Measurements from ENCODE around the gene LAMP5.

LAMP5 gene

GRCh38 chr20:9499126-9499899 is 15.1 kb upstream of the LAMP5 start:
- no peak overlapping the region for H3K27ac ChIP-seq (ENCODE audit: insufficient read depth in 1 of 2, low read depth in 1 of 2, low read length in 2 of 2, poor library complexity in 1 of 2, severe bottlenecking in 2 of 2)
- peaks cover 3 to 11% (median 6%) of the 10 kb centered on the region in 4 experiments for H3K4me1 ChIP-seq (ENCODE audit: control extremely low read depth in 1 of 4, control insufficient read depth in 4 of 4, insufficient read depth in 4 of 4, low read length in 3 of 4)
- H3K9me3 ChIP-seq (ENCODE audit: control extremely low read depth in 1 of 5, control insufficient read depth in 4 of 5, insufficient read depth in 2 of 5, low read depth in 1 of 5, low read length in 4 of 5), result no peaks in the 10 kb centered on the region
- CTCF ChIA-PET, result interaction anchor here (0.8 kb wide), 1 partner anchor 91 kb away, joined by 4 read pairs; no protein-coding TSS in a partner anchor
- peaks cover 0 to 20% (median 4%) of the 10 kb centered on the region in 5 experiments for H3K27me3 ChIP-seq (replicated peaks in 2 of 5; ENCODE audit: control insufficient read depth in 4 of 5, insufficient read depth in 5 of 5, low read length in 4 of 5)
- POLR2A ChIA-PET, result no interaction called here
- no peak for DNase-seq
- no peaks in the 10 kb centered on the region for H3K36me3 ChIP-seq (ENCODE audit: control insufficient read depth in 4 of 4, insufficient read depth in 4 of 4, low read length in 3 of 4)
- 93% methylated on average over 5 of the region's 5 CpGs for WGBS (ENCODE audit: insufficient coverage)
- H3K4me3 ChIP-seq (ENCODE audit: control insufficient read depth in 1 of 7, extremely low read depth in 1 of 7, insufficient read depth in 4 of 7, low read depth in 2 of 7, low read length in 6 of 7), result no peak overlapping the region

- no peak overlapping the region for H3K4me3 ChIP-seq (ENCODE audit: control insufficient read depth in 1 of 7, extremely low read depth in 1 of 7, insufficient read depth in 4 of 7, low read depth in 2 of 7, low read length in 6 of 7)
- ChIA-PET CTCF (no interaction called here), POLR2A (no interaction called here)
- H3K36me3 ChIP-seq (ENCODE audit: control insufficient read depth in 4 of 4, insufficient read depth in 4 of 4, low read length in 3 of 4), result no peaks in the 10 kb centered on the region
- H3K27ac ChIP-seq (ENCODE audit: insufficient read depth in 1 of 2, low read depth in 1 of 2, low read length in 2 of 2, poor library complexity in 1 of 2, severe bottlenecking in 2 of 2), result no peak overlapping the region
- H3K4me1 ChIP-seq (ENCODE audit: control extremely low read depth in 1 of 4, control insufficient read depth in 4 of 4, insufficient read depth in 4 of 4, low read length in 3 of 4), result peaks cover 3 to 11% (median 6%) of the 10 kb centered on the region in 4 experiments
- 0% methylated on average over 2 of the region's 2 CpGs for WGBS (ENCODE audit: insufficient coverage)
- peaks cover 0 to 27% (median 11%) of the 10 kb centered on the region in 5 experiments for H3K27me3 ChIP-seq (replicated peaks in 2 of 5; ENCODE audit: control insufficient read depth in 4 of 5, insufficient read depth in 5 of 5, low read length in 4 of 5)
- no peaks in the 10 kb centered on the region for H3K9me3 ChIP-seq (ENCODE audit: control extremely low read depth in 1 of 5, control insufficient read depth in 4 of 5, insufficient read depth in 2 of 5, low read depth in 1 of 5, low read length in 4 of 5)
- peak in 2 of 3 donors; percentile 50 to 65 for DNase-seq
Observed at GRCh38 chr20:9500121-9500520, 14.3 kb upstream of the LAMP5 start.

GRCh38 chr20:9501473-9501872 is 12.9 kb upstream of the LAMP5 start:
- Histone ChIP-seq H3K4me1 (ENCODE audit: control extremely low read depth in 1 of 4, control insufficient read depth in 4 of 4, insufficient read depth in 4 of 4, low read length in 3 of 4) (peaks cover 4 to 14% (median 9%) of the 10 kb centered on the region in 4 experiments), H3K27me3 (replicated peaks in 2 of 5; ENCODE audit: control insufficient read depth in 4 of 5, insufficient read depth in 5 of 5, low read length in 4 of 5) (peaks cover 2 to 40% (median 24%) of the 10 kb centered on the region in 5 experiments), H3K27ac (ENCODE audit: insufficient read depth in 1 of 2, low read depth in 1 of 2, low read length in 2 of 2, poor library complexity in 1 of 2, severe bottlenecking in 2 of 2) (no peak overlapping the region), H3K36me3 (ENCODE audit: control insufficient read depth in 4 of 4, insufficient read depth in 4 of 4, low read length in 3 of 4) (no peaks in the 10 kb centered on the region), H3K4me3 (ENCODE audit: control insufficient read depth in 1 of 7, extremely low read depth in 1 of 7, insufficient read depth in 4 of 7, low read depth in 2 of 7, low read length in 6 of 7) (no peak overlapping the region), H3K9me3 (ENCODE audit: control extremely low read depth in 1 of 5, control insufficient read depth in 4 of 5, insufficient read depth in 2 of 5, low read depth in 1 of 5, low read length in 4 of 5) (peaks cover 0 to 2% (median 0%) of the 10 kb centered on the region in 5 experiments)
- WGBS (ENCODE audit: insufficient coverage), result no CpG with 5 or more reads among the region's 2 CpGs
- DNase-seq, result no peak
- CTCF ChIA-PET, result no interaction called here
- POLR2A ChIA-PET, result no interaction called here

- 4% methylated on average over 4 of the region's 9 CpGs for WGBS (ENCODE audit: insufficient coverage)
Observed at GRCh38 chr20:9503526-9504245, 10.7 kb upstream of the LAMP5 start.

GRCh38 chr20:9506280-9506821 is 8.0 kb upstream of the LAMP5 start:
- no peaks in the 10 kb centered on the region for H3K36me3 ChIP-seq (ENCODE audit: control insufficient read depth in 4 of 4, insufficient read depth in 4 of 4, low read length in 3 of 4)
- H3K27me3 ChIP-seq (replicated peaks in 2 of 5; ENCODE audit: control insufficient read depth in 4 of 5, insufficient read depth in 5 of 5, low read length in 4 of 5), result peaks cover 20 to 81% (median 41%) of the 10 kb centered on the region in 5 experiments
- no peak overlapping the region for H3K27ac ChIP-seq (ENCODE audit: insufficient read depth in 1 of 2, low read depth in 1 of 2, low read length in 2 of 2, poor library complexity in 1 of 2, severe bottlenecking in 2 of 2)
- DNase-seq, result peak in 1 of 3 donors; percentile 15
- 8% methylated on average over 33 of the region's 34 CpGs for WGBS (ENCODE audit: insufficient coverage)
- POLR2A ChIA-PET, result no interaction called here
- CTCF ChIA-PET, result interaction anchor here (1.1 to 1.3 kb wide), 2 partner anchors 39 to 98 kb away, joined by 3 read pairs; no protein-coding TSS in a partner anchor
- H3K4me3 ChIP-seq (ENCODE audit: control insufficient read depth in 1 of 7, extremely low read depth in 1 of 7, insufficient read depth in 4 of 7, low read depth in 2 of 7, low read length in 6 of 7), result peak overlapping the region in 2 of 7 experiments; percentile 14 to 31
- H3K9me3 ChIP-seq (ENCODE audit: control extremely low read depth in 1 of 5, control insufficient read depth in 4 of 5, insufficient read depth in 2 of 5, low read depth in 1 of 5, low read length in 4 of 5), result peaks cover 0 to 2% (median 0%) of the 10 kb centered on the region in 5 experiments
- H3K4me1 ChIP-seq (ENCODE audit: control extremely low read depth in 1 of 4, control insufficient read depth in 4 of 4, insufficient read depth in 4 of 4, low read length in 3 of 4), result peaks cover 4 to 36% (median 24%) of the 10 kb centered on the region in 4 experiments

More at GRCh38 chr20:9503526-9504245, 10.7 kb upstream of the LAMP5 start:
- no peaks in the 10 kb centered on the region for H3K36me3 ChIP-seq (ENCODE audit: control insufficient read depth in 4 of 4, insufficient read depth in 4 of 4, low read length in 3 of 4)
- POLR2A ChIA-PET, result no interaction called here
- H3K4me3 ChIP-seq (ENCODE audit: control insufficient read depth in 1 of 7, extremely low read depth in 1 of 7, insufficient read depth in 4 of 7, low read depth in 2 of 7, low read length in 6 of 7), result no peak overlapping the region
- H3K9me3 ChIP-seq (ENCODE audit: control extremely low read depth in 1 of 5, control insufficient read depth in 4 of 5, insufficient read depth in 2 of 5, low read depth in 1 of 5, low read length in 4 of 5), result peaks cover 0 to 2% (median 0%) of the 10 kb centered on the region in 5 experiments
- CTCF ChIA-PET, result interaction anchor here (0.6 to 2.5 kb wide), 5 partner anchors 10 to 243 kb away, joined by 3 to 10 read pairs (median 5); partner anchors contain the start of gene LAMP5
- H3K27me3 ChIP-seq (replicated peaks in 2 of 5; ENCODE audit: control insufficient read depth in 4 of 5, insufficient read depth in 5 of 5, low read length in 4 of 5), result peaks cover 2 to 62% (median 38%) of the 10 kb centered on the region in 5 experiments
- H3K27ac ChIP-seq (ENCODE audit: insufficient read depth in 1 of 2, low read depth in 1 of 2, low read length in 2 of 2, poor library complexity in 1 of 2, severe bottlenecking in 2 of 2), result no peak overlapping the region
- DNase-seq, result peak; percentile 56 to 89 (median 85)
- H3K4me1 ChIP-seq (ENCODE audit: control extremely low read depth in 1 of 4, control insufficient read depth in 4 of 4, insufficient read depth in 4 of 4, low read length in 3 of 4), result peaks cover 4 to 32% (median 23%) of the 10 kb centered on the region in 4 experiments

- POLR2A ChIA-PET, result no interaction called here
- Histone ChIP-seq H3K36me3 (ENCODE audit: control insufficient read depth in 4 of 4, insufficient read depth in 4 of 4, low read length in 3 of 4) (no peaks in the 10 kb centered on the region), H3K9me3 (ENCODE audit: control extremely low read depth in 1 of 5, control insufficient read depth in 4 of 5, insufficient read depth in 2 of 5, low read depth in 1 of 5, low read length in 4 of 5) (peaks cover 0 to 2% (median 0%) of the 10 kb centered on the region in 5 experiments), H3K4me1 (ENCODE audit: control extremely low read depth in 1 of 4, control insufficient read depth in 4 of 4, insufficient read depth in 4 of 4, low read length in 3 of 4) (peaks cover 4 to 36% (median 24%) of the 10 kb centered on the region in 4 experiments), H3K4me3 (ENCODE audit: control insufficient read depth in 1 of 7, extremely low read depth in 1 of 7, insufficient read depth in 4 of 7, low read depth in 2 of 7, low read length in 6 of 7) (peak overlapping the region in 2 of 7 experiments; percentile 14 to 16), H3K27me3 (replicated peaks in 2 of 5; ENCODE audit: control insufficient read depth in 4 of 5, insufficient read depth in 5 of 5, low read length in 4 of 5) (peaks cover 26 to 83% (median 45%) of the 10 kb centered on the region in 5 experiments), H3K27ac (ENCODE audit: insufficient read depth in 1 of 2, low read depth in 1 of 2, low read length in 2 of 2, poor library complexity in 1 of 2, severe bottlenecking in 2 of 2) (no peak overlapping the region)
- 1% methylated on average over 25 of the region's 31 CpGs for WGBS (ENCODE audit: insufficient coverage)
- peak in 1 of 3 donors; percentile 16 for DNase-seq
- CTCF ChIA-PET, result no interaction called here
Observed at GRCh38 chr20:9506964-9507369, 7.4 kb upstream of the LAMP5 start.
